HG02938 (cell line): ENCODE data around the gene MTUS2.
"Not testable (repeated sequence)": the region's sequence is repeated elsewhere in the genome, so short reads cannot be mapped to it uniquely, and the experiment has no call there.

ENCODE experiments used
- ATAC-seq: cut with Tn5 transposase; IDR thresholded peaks from one replicate; pipeline ENCODE4 v1.9.1; 2021; ENCODE audit warnings: mild to moderate bottlenecking, moderate library complexity; ENCODE audit not compliant: unreplicated experiment

The MTUS2 gene

DNA sequence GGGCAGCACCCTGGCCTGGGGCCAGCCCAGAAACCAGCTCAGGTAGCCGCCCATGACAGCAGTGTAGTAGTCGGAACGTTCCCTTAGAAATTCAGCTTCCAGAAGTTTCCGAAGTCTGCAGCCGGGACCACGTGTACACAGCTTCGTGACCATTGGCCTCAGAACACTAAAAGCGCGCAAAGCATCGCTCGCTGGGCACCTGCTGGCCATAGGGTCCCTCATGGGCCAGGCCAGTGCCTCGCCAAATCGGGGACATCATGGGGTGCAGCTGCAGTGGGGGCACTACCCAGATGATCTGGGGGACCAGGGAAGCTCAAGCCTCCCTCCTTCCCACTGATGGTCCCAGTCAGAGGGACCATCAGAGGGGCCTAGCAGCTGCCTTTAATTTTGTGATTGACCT is 384.5 kb downstream of the MTUS2 start:
- no peak for ATAC-seq

DNA sequence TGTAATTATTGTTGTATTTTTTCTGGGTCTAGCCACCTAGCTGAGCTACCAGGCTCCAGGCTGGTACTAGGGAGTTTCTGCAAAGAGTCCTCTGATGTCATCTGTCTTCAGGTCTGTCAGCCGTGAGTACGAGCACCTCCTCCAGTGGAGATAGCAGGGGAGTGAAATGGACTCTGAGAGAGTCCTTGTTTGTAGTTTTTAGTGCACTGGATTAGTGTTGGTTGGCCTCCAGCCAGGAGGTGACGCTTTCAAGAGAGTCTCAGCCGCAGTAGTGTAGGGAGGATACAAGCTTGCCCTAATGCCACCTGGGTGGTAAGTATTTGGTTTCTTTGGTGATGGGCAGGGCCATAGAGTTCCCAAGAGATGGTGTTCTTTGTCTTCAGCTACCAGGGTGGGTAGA is 390.5 kb downstream of the MTUS2 start:
- ATAC-seq: no peak

- ATAC-seq: not testable (repeated sequence)
Observed at GRCh38 chr13:29211162-29211561, 391.0 kb downstream of the MTUS2 start.

DNA sequence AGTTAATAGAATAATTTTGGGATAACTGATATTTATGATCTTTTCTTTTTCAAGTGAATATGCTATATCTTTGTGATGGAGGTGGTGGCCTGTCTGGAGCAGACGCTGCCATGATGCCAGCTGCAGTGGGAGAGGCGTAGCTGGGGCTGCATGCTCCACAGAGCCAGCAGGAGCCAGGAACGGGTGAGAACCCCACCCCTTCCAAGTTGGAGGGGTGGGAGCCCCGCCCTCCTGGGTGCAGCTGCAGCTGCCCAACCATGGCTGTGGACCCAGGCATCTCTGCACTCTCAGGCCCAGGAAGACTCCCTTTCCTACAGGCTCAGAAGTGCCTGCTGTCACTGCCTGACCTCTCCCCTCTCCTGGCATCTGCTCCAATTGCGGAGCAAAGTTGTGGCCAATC is 402.3 kb downstream of the MTUS2 start:
- no peak for ATAC-seq

DNA sequence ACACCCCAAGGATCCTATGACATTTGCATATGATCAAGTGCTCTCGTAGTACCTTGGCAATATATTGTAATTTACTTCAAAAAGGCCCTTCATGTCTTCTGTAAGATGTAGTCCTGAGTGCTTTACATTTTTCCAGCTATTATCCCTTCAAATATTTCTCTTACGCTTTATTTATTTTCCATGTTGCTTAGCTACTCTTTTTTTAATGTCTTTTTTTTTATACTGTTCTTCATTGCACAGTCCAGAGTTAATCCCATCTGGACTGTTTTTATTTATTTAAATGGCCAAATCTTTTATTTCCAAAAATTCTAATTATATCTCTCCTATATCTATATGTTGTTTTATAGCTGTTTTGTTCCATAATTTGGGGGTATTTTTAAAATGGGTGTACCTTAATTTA is 404.1 kb downstream of the MTUS2 start:
- no peak for ATAC-seq

DNA sequence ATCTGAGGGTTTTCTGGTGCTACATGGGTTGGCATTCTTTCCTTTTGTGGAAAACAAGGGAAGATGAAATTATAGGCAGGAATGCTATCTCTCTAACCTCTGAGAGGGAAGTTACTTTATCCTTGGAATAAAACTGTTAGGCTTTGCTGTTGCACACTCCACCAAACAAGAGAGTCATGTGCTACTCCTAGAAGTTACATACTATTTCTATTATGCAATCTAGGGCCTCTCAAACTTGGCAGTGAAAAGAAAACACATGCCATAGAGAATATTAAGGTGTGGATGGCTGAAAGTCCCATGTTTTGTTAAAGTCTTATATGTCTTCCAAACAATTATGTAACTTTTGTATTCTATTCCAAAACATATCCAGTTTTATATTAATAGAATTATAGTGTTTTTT is 407.4 kb downstream of the MTUS2 start:
- ATAC-seq: no peak

GRCh38 chr13:29230299-29230845 is 410.2 kb downstream of the MTUS2 start:
- ATAC-seq: no peak

GRCh38 chr13:29239653-29240525 is 419.8 kb downstream of the MTUS2 start:
- no peak for ATAC-seq

DNA sequence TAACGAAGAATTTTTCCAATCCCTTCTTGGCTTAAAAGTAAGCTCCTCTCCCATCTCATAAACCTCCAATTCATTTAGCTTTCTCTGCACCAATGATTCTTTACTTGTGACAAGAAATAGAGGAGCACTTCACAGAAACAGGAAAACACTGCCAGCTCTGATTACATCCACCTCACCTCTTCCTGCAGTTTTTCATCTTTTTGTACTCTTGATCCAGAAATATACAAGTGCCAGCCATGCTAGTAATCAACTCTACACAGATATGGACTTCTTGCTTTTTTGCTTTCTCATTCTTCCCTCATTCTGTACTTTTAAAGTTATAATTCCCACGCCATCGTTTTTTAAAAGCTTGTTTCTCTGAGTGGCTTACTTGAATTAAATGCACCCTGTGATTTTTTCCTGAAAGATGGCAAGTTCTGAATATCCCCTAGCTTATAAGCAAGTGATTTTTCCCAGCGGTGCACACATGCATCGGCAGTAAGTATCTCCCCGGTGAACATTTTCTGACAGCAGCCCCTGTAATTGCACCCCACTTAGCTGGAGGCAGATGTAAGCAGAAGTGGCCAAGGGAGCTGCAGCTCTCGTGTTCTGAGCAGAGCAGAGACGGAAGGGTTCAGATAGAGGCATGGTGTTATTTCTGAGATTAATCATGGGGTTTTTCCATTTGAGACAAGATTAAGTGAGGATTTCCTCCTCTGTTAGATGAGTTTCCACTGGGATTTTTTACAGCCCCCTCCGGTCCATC is 434.7 kb downstream of the MTUS2 start:
- ATAC-seq: no peak

DNA sequence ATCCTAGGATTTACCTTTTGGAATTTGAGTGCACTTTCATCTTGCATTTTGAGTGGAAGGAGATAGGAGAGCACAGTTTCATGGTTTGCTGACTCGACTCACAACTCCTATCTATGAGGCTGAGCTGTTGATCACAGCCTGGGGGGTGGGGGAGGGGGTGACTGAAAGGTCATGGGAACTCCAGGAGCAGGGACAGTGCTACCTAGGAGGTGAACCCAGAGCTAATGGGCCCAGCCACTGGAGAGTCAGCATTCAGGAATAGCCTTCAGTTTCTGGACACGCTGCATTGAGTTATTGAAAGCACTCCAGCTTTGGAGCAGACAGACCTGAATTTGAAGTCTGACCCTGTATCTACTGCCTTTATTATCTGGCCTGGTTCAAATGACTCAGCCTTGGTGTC is 435.4 kb downstream of the MTUS2 start:
- no peak for ATAC-seq

DNA sequence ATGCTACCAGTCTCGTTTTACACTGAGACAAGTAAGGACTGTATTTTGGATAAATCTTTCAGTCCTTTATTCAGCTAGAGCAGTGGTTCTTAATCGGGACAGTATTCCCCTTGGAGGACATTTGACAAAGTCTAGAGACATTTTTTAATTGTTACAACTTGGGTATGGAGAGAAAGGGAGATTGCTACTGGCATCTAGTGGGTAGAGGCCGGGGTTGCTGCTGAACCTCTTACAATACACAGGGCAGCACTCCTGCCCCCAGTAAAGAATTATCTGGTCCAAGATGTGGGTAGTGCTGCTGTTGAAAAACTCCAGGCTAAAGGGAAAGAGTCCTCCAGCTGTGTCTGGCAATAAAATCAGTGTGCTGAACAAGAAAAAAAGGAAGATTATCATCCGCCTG is 440.5 kb downstream of the MTUS2 start:
- ATAC-seq: no peak

DNA sequence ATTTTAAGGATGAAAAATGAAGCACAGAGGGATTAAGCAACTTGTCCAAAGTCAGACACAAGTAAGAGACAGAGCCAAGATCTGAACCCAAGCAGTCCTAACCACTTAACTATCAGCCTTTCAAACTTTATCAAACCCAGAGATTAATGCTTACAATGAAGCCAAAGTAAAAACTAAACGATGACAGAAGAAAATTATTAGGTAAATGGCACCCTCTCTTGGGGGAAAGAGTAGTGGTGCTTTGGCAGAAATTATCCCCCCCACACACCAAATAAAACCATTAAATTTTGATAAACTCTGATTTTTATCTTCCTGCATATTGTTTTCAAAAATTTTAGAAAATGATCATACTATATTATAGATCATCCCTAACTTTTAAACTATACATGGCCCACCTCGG is 446.1 kb downstream of the MTUS2 start:
- no peak for ATAC-seq

DNA sequence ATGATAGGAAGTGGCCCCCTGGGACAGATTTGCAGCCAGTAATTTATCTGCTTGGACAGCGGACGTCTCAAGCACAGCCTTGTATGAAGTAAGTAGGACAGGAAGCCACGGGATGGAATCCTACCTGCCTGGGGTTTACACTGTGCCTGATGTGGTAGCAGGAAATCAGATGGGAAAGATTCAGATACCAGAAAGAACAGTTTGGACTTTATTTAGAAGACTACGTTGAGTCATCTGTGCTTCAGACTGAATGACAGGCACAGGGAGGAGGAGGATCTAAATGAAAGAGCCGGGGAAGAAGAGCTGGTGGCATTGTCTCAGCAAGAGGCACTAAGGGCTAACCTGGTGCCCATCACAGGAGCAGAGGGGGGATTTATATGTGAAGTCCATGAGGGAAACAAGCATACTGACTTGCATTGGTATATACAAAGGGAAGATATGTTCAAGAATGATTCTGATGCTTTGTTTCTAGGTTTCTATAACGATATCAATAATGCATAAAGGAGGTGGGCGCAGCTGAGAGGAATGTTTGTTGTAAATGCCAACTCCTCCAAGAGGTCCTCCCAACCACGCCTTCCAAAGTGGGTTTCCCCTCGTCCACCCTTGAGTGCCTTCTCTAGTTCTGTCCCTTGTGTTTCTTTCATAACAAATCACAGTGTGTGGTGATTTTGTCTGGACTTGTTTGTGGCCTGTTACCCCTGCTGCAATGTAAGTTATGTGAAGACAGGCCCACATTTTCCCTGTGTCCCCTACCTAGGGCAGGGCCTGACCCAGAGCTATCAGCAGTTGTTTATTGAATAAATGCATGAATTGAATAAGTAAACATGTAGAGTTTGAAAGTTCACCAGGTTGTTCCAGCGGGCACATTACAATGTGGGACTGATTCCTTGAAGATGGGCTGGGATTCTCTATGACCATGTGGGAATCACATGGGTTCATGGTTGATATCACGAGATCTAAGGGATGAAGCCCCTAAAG is 446.9 kb downstream of the MTUS2 start:
- no peak for ATAC-seq

DNA sequence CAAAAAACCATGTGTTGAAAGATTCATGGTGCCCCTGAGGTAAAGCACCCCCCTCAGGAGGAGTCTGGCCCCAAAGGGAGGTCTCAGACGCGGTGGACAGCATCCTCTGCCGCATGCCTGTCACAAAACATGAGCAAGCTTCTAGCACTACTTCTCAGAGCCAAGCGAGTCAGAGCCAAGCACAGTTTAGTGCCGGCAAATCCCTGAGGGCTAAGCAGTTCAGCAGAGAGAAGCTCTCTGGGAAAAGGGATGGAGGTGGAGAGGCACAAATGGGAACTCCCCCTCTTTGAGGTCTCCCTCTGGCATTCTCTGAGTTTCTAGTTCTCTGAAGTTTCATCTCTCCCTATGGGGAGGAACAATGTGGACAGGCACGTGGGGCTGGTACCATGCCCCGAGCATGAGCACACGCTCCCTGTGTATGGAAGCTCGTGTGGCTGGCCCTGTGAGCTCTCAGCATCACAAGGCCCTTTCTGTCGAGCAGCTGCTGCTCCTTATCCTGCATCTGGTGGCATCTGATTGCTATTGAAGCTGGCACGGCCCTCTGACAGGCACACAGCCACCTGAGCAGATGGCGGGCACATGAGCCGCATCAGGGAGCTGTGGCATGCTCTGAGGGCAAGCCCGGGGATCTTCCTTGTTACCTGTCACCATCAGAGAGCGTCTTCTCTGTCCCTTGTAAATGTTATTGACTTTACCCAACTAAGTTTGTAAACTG is 450.3 kb downstream of the MTUS2 start:
- no peak for ATAC-seq

DNA sequence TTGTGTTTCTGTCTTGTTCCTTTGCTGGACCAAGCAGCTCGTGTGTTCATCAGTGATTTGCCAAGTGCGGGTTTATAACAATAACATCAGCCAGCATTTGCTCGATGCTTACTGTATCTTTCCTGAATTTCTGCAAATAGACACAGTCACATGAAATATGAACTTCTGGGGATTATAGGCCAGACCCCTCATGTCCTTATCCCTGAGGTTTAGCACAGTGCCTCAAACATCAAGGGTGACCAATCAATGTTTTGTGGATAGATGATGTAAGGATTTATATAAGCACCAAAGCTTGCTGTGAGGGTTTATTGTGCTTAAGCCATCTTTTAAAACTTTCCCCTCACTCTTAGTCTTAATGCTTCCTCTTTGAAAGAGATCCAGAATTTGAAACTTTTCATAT is 451.5 kb downstream of the MTUS2 start:
- no peak for ATAC-seq

- ATAC-seq: no peak
Observed at GRCh38 chr13:29279356-29280254, 459.5 kb downstream of the MTUS2 start.

- ATAC-seq: no peak
Observed at GRCh38 chr13:29281932-29282495, 461.9 kb downstream of the MTUS2 start.

DNA sequence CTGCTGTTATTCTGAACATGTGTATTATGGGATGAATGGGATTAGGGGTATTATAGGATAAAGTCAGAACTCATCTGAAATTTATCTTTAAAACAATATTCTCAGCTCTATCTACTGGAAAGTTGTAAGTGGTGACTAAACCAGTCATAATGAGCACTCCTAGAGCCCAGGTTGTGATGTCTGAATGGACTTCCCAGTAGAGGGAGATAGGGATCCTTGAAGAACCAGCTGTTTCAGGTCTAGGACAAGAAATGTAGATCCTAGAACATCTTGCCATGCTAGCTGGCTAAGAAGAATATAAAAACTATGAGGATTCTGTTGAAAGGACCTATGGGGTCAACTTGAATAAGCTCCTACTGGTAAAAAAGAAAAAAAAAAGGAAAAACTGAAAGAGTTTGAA is 464.6 kb downstream of the MTUS2 start:
- no peak for ATAC-seq

DNA sequence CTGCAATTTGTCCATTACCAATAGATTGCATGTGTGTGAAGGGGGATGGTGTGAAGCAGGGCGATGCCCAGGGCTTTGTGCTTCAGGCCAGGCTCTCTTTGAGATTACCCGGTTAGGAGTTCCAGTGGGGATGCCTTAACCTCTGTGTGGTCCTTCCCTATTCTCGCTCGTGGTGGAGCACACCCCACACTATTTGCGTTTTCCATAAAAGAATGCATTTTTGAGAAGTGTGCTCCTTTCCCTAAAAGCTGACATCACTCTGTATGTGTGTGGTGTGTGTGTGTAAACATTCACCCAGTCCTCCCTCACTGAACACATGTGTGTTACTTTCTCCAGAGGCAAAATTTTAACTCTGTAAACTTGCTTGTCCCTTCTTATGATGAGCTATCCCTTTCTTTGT is 467.1 kb downstream of the MTUS2 start:
- ATAC-seq: no peak
